IMR-90 (cell line): Measurements from ENCODE around the gene ELF2. TPM values are rescaled to one million over a fixed set of nuclear protein-coding genes. Genes with fewer than 3 reads are reported as not detected.

Source experiments
- ATAC-seq: fragments of 200-7000 bp; cut with Tn5 transposase; 2 replicates; pipeline ENCODE4 v1.9.1; 2020; ENCODE audit warnings: low read depth, mild to moderate bottlenecking, moderate library complexity
- BruUV-seq: library from RNA; stranded (reverse); fragments of 400-500 nt; replicated peaks from 2 replicates; lab custom pipeline; 2021; lab: Mats Ljungman, UMichigan
- CTCF ChIA-PET: fragments of 300-600 bp; formaldehyde crosslinking; extraction: SDS; loops from one replicate; lab custom pipeline; 2021; ENCODE audit warnings: antibody characterized with exemption; lab: Yijun Ruan, JAX
- POLR2A ChIA-PET: fragments of 300-600 bp; sonication (Branson Sonifier 250); formaldehyde crosslinking; loops from one replicate; lab custom pipeline; 2022; ENCODE audit warnings: antibody characterized with exemption; ENCODE audit not compliant: unreplicated experiment; lab: Charles Lee
- DNase-seq: peaks from one replicate; pipeline ENCODE4 v3.0.0; 2013
- H2AFZ ChIP-seq: replicated peaks from 2 replicates; pipeline ENCODE3; 2013; ENCODE audit warnings: low read length, mild to moderate bottlenecking; ENCODE audit not compliant: poor library complexity
- H2AK5ac ChIP-seq: 2 replicates; pipeline ENCODE4 v1.6.1; 2013; ENCODE audit warnings: low read depth, low read length, inconsistent platforms
- H2AK9ac ChIP-seq: replicated peaks from 2 replicates; pipeline ENCODE3; 2013; ENCODE audit warnings: mild to moderate bottlenecking, low read depth, low read length, moderate library complexity; ENCODE audit not compliant: poor library complexity
- H2BK120ac ChIP-seq: 2 replicates; pipeline ENCODE4 v1.6.1; 2013; ENCODE audit warnings: low read depth, low read length, inconsistent platforms
- H2BK15ac ChIP-seq: 3 replicates; pipeline ENCODE4 v1.6.1; 2013; ENCODE audit warnings: low read depth, low read length, inconsistent platforms
- H2BK20ac ChIP-seq: 2 replicates; pipeline ENCODE4 v1.6.1; 2013; ENCODE audit warnings: low read depth, mild to moderate bottlenecking, inconsistent platforms, low read length, moderate library complexity
- H2BK5ac ChIP-seq: 2 replicates; pipeline ENCODE4 v1.6.1; 2013; ENCODE audit warnings: mild to moderate bottlenecking, low read depth, low read length, inconsistent platforms; ENCODE audit not compliant: poor library complexity, severe bottlenecking
- H3K14ac ChIP-seq: replicated peaks from 2 replicates; pipeline ENCODE4 v1.6.1; 2013; ENCODE audit warnings: low read depth, low read length, inconsistent platforms
- H3K18ac ChIP-seq: 2 replicates; pipeline ENCODE4 v1.6.1; 2013; ENCODE audit warnings: low read depth, low read length, control low read depth
- H3K23ac ChIP-seq: 2 replicates; pipeline ENCODE4 v1.6.1; 2013; ENCODE audit warnings: low read depth, low read length, inconsistent platforms
- H3K27ac ChIP-seq: 2 replicates; pipeline ENCODE4 v1.5.1; 2013; ENCODE audit warnings: mild to moderate bottlenecking, control low read depth, low read length; ENCODE audit not compliant: insufficient read depth
- H3K27me3 ChIP-seq: 2 replicates; pipeline ENCODE4 v1.6.1; 2013; ENCODE audit warnings: low read length; ENCODE audit not compliant: control insufficient read depth, insufficient read depth
- H3K36me3 ChIP-seq: 2 replicates; pipeline ENCODE4 v1.6.1; 2013; ENCODE audit warnings: low read length, mixed read lengths; ENCODE audit not compliant: control insufficient read depth, insufficient read depth
- H3K4ac ChIP-seq: 2 replicates; pipeline ENCODE4 v1.6.1; 2013; ENCODE audit warnings: low read depth, low read length, inconsistent platforms
- H3K4me1 ChIP-seq: 2 replicates; pipeline ENCODE4 v1.6.1; 2013; ENCODE audit warnings: low read length, mixed read lengths; ENCODE audit not compliant: control insufficient read depth, insufficient read depth
- H3K4me2 ChIP-seq: 2 replicates; pipeline ENCODE4 v1.6.1; 2013; ENCODE audit warnings: low read depth, mild to moderate bottlenecking, control low read depth, low read length, moderate library complexity
- H3K4me3 ChIP-seq: 2 replicates; pipeline ENCODE4 v1.5.1; 2013; ENCODE audit warnings: low read depth, mild to moderate bottlenecking, control low read depth, low read length, moderate library complexity; ENCODE audit not compliant: insufficient read depth
- H3K56ac ChIP-seq: 2 replicates; pipeline ENCODE4 v1.6.1; 2013; ENCODE audit warnings: low read length, inconsistent platforms; ENCODE audit not compliant: insufficient read depth; ENCODE audit errors: extremely low read depth
- H3K79me1 ChIP-seq, 2 experiments: 2 replicates each; pipeline ENCODE4 v1.6.1; 2013; ENCODE audit warnings: low read length in 2 of 2, inconsistent platforms in 1 of 2, low read depth in 1 of 2
- H3K9ac ChIP-seq: 2 replicates; pipeline ENCODE4 v1.6.1; 2013; ENCODE audit warnings: low read depth, low read length, control low read depth
- H3K9me1 ChIP-seq: 2 replicates; pipeline ENCODE4 v1.6.1; 2013; ENCODE audit warnings: low read length, inconsistent platforms; ENCODE audit not compliant: insufficient read depth
- H3K9me3 ChIP-seq: 2 replicates; pipeline ENCODE4 v1.6.1; 2013; ENCODE audit warnings: low read length; ENCODE audit not compliant: control insufficient read depth, insufficient read depth
- H4K20me1 ChIP-seq: 2 replicates; pipeline ENCODE4 v1.6.1; 2013; ENCODE audit warnings: low read length, inconsistent platforms; ENCODE audit not compliant: insufficient read depth
- H4K5ac ChIP-seq: 2 replicates; pipeline ENCODE4 v1.6.1; 2013; ENCODE audit warnings: mild to moderate bottlenecking, low read depth, low read length, control low read depth
- H4K8ac ChIP-seq, 2 experiments: 2 replicates each; pipeline ENCODE4 v1.6.1; 2013; ENCODE audit warnings: low read depth in 2 of 2, low read length in 2 of 2, control low read depth in 1 of 2, inconsistent platforms in 1 of 2
- H4K91ac ChIP-seq: 2 replicates; pipeline ENCODE4 v1.6.1; 2013; ENCODE audit warnings: low read depth, low read length, inconsistent platforms; ENCODE audit not compliant: insufficient read depth
- MAZ ChIP-seq: IDR thresholded peaks from 2 replicates; pipeline ENCODE4 v1.6.1; 2012; ENCODE audit warnings: low read depth, mild to moderate bottlenecking, low read length, improper control_type of control experiment, moderate library complexity, borderline replicate concordance
- MXI1 ChIP-seq: IDR thresholded peaks from 2 replicates; pipeline ENCODE4 v1.6.1; 2012; ENCODE audit warnings: low read depth, mild to moderate bottlenecking, low read length, moderate library complexity, borderline replicate concordance
- RCOR1 ChIP-seq: IDR thresholded peaks from 2 replicates; pipeline ENCODE4 v1.6.1; 2012; ENCODE audit warnings: mild to moderate bottlenecking, low read length, improper control_type of control experiment; ENCODE audit not compliant: insufficient replicate concordance
- SMC3 ChIP-seq: fragments of 150-350 bp; IDR thresholded peaks from 2 replicates; pipeline ENCODE4 v1.6.1; 2016; ENCODE audit warnings: low read depth, mild to moderate bottlenecking, antibody characterized with exemption, low read length, moderate library complexity
- WGBS, 2 experiments: methylation state at CpG; one replicate each; pipeline versions ENCODE4 v1.1.5 to v1.1.7; 2013; ENCODE audit warnings: missing lambda C conversion rate in 2 of 2; ENCODE audit not compliant: insufficient read length in 1 of 2; ENCODE audit errors: extremely low coverage in 2 of 2; 5-methylcytosine and 5-hydroxymethylcytosine counted together
- dilution Hi-C: fragments of 300-500 bp; cut with HindIII; formaldehyde crosslinking; loops from one replicate; pipeline ENCODE4 v1.14.3; 2018; ENCODE audit warnings: low sequenced_read_pairs; ENCODE audit not compliant: unreplicated experiment
- in situ Hi-C: fragments of 300-500 bp; cut with MboI; formaldehyde crosslinking; loops from 3 replicates; pipeline ENCODE4 v1.14.3; 2019; ENCODE audit warnings: low sequenced_read_pairs, inconsistent platforms, mixed read lengths
- intact Hi-C: fragments of 100-400 bp; cut with micrococcal nuclease; formaldehyde crosslinking; loops from 2 replicates; pipeline ENCODE4 v1.10.0; 2022
- polyA plus RNA-seq, 3 experiments: library from polyadenylated mRNA; depleted of rRNA; stranded (reverse); fragments of >200 nt; gene quantifications; 2 replicates each; pipeline ENCODE4 v1.2.3, GENCODE V29; 2012; ENCODE audit warnings: low replicate concordance in 1 of 3
- total RNA-seq: library from RNA; depleted of rRNA; stranded (reverse); fragments of >200 nt; gene quantifications from 2 replicates; pipeline ENCODE4 v1.2.3, GENCODE V29; 2012
- TF ChIP-seq, protein P1 (sequence below): conservative IDR thresholded peaks from 2 replicates; pipeline ENCODE4 v1.5.1; 2012; ENCODE audit warnings: mild to moderate bottlenecking, low read depth, low read length, improper control_type of control experiment

ELF2 gene
- total and polyA plus RNA-seq, 2 of the 4 experiments (the other 2 are of a cell fraction), result 14.5 to 42.3 TPM

DNA sequence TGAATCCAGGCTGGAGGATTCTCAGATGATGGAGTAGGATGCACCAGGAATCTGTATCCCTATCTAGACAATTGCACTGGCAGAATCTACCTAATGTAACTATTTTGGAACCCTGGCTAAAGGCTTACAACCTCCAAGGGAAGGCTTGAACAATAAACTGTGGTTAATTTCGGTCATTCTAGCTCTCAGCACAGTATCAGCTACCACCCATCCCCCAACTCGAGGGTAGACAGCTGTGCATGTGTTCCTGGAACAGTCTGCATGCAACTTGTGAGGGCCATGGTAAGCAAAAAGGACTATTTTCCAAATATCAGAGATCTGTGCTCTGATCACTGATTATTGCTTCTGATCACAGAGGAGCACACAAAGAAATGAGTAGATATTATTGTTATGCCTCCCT, 34.0 kb downstream of the ELF2 start:
- Histone ChIP-seq H2BK5ac (no peak overlapping the region), H4K5ac (no peak overlapping the region), H2AFZ (no peak overlapping the region), H3K14ac (no peak overlapping the region), H2BK20ac (no peak overlapping the region), H3K4me2 (no peak overlapping the region), H3K9me1 (peaks cover 8% of the 10 kb centered on the region; the same call in 1 of the 2 replicates), H2BK15ac (no peak overlapping the region), H4K8ac (no peak overlapping the region), H3K36me3 (no peaks in the 10 kb centered on the region), H3K4me1 (peaks cover 11% of the 10 kb centered on the region), H4K91ac (no peak overlapping the region), H3K27ac (no peak overlapping the region), H3K4ac (no peak overlapping the region), H3K27me3 (no peaks in the 10 kb centered on the region), H2AK9ac (no peak overlapping the region), H2AK5ac (no peak overlapping the region), H3K9me3 (no peaks in the 10 kb centered on the region), H3K9ac (no peak overlapping the region), H3K56ac (no peak overlapping the region), H4K20me1 (peaks cover 33% of the 10 kb centered on the region), H3K18ac (no peak overlapping the region), H2BK120ac (no peak overlapping the region), H3K23ac (no peak overlapping the region), H3K79me1 (peaks cover 33 to 50% of the 10 kb centered on the region in 2 experiments), H3K4me3 (no peak overlapping the region)
- ATAC-seq (no peak; the same call in 1 of the 2 replicates), DNase-seq (no peak)
- ChIA-PET CTCF (no interaction called here), POLR2A (no interaction called here)
- BruUV-seq, result no TSS peak
- TF ChIP-seq SMC3, result no peak
- no peak for TF ChIP-seq RCOR1
- no peak for TF ChIP-seq MXI1
- TF ChIP-seq MAZ, result no peak
- TF ChIP-seq, protein P1, sequence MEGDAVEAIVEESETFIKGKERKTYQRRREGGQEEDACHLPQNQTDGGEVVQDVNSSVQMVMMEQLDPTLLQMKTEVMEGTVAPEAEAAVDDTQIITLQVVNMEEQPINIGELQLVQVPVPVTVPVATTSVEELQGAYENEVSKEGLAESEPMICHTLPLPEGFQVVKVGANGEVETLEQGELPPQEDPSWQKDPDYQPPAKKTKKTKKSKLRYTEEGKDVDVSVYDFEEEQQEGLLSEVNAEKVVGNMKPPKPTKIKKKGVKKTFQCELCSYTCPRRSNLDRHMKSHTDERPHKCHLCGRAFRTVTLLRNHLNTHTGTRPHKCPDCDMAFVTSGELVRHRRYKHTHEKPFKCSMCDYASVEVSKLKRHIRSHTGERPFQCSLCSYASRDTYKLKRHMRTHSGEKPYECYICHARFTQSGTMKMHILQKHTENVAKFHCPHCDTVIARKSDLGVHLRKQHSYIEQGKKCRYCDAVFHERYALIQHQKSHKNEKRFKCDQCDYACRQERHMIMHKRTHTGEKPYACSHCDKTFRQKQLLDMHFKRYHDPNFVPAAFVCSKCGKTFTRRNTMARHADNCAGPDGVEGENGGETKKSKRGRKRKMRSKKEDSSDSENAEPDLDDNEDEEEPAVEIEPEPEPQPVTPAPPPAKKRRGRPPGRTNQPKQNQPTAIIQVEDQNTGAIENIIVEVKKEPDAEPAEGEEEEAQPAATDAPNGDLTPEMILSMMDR, result no peak
- in situ Hi-C loops (no loop called here), intact Hi-C loops (no loop called here), dilution Hi-C loops (no loop called here)
- WGBS, 2 experiments, result no CpG with 5 or more reads among the region's 2 CpGs
